ENCODE data around the gene TCTN3.
"Not testable (repeated sequence)": the region's sequence is repeated elsewhere in the genome, so short reads cannot be mapped to it uniquely, and the experiment has no call there.

Gene TCTN3

DNA sequence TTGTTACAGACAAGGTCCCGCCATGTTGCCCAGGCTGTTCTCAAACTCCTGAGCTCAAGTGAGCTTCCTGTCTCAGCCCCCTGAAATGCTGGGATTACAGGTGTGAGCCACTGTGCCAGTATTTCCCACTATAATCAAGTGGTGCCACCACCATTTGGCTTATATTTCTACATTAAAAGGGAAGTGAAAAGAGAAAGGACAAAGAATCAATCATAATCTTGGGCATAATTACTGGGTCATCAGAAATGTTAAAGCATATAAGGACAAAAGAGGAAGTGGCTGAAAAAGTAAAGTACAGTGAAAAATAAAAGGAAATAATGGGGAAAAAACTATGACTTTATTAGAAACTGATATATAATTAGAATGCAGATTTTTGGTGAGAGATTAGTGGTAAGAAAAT, 36.5 kb upstream of the TCTN3 start:
- H3K27ac ChIP-seq (ENCODE audit: extremely low read depth, low read depth, low read length), result no peak overlapping the region
- no peak overlapping the region for H3K4me3 ChIP-seq (ENCODE audit: low read depth, low read length)
- ChIA-PET POLR2A (interaction anchor here (0.6 kb wide), 1 partner anchor 184 kb away, joined by 3 read pairs; no protein-coding TSS in a partner anchor), CTCF (interaction anchor here (1.6 kb wide), 1 partner anchor 37 kb away, joined by 3 read pairs; the partner anchor contains the start of gene TCTN3)
- no peaks in the 10 kb centered on the region for H3K36me3 ChIP-seq (ENCODE audit: control insufficient read depth in 2 of 2, insufficient read depth in 1 of 2, low read length in 2 of 2)
- TF ChIP-seq IKZF3 (tag by site-specific recombination; IDR thresholded peaks at IDR 0.05), result no peak
- no peak for TF ChIP-seq BCL11B (tag by site-specific recombination; IDR thresholded peaks at IDR 0.05; ENCODE audit: low read depth)
- TF ChIP-seq ZNF155 (tag by site-specific recombination; IDR thresholded peaks at IDR 0.05), result no peak
- no peak for TF ChIP-seq YY2 (tag by site-specific recombination; IDR thresholded peaks at IDR 0.05)
- TF ChIP-seq GLIS2 (tag by site-specific recombination; IDR thresholded peaks at IDR 0.05), result no peak
- H3K9me3 ChIP-seq (ENCODE audit: control insufficient read depth, insufficient read depth, low read depth, low read length), result no peaks in the 10 kb centered on the region
- H3K4me1 ChIP-seq (ENCODE audit: control insufficient read depth, insufficient read depth, low read length), result no peaks in the 10 kb centered on the region

DNA sequence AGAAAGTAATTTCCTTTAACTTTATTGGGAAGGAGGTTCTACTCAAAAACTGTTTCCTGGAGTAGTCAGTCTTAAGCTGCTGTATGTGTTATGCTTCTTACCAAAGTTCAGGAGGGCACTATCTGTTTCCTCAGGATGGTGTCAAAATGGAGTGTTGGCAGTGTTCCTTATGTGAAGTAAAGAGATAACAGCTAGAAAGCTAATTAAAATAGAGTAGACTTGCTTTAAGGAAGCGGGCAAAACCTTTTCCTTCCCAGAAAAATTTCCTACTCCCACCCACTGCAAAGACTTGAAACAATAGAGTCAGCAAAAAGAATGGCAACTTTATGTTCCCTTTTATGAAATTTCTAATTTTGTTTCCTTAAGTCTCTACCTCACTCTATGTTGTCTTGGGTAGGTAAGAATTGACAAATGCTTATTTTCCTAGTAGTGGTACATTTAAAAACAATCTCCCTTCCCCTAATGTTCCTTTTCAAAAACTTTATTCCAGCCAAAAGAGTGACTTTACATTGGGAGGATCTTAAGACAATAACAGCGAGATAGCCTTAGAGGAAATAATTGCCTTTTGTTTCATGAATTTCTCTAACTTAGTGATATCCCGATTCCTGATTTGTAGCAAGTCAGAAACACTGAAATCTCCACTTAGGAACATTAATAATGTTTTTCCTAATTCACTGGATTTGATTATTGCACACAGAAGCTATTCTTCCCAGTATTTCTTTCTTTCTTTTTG, 35.8 kb upstream of the TCTN3 start:
- ChIA-PET CTCF (interaction anchor here (1.3 to 1.6 kb wide), 2 partner anchors 36 to 112 kb away, joined by 3 to 4 read pairs; partner anchors contain the start of gene TCTN3), POLR2A (interaction anchor here (0.6 kb wide), 1 partner anchor 183 kb away, joined by 3 read pairs; no protein-coding TSS in a partner anchor)
- Histone ChIP-seq H3K36me3 (ENCODE audit: control insufficient read depth in 2 of 2, insufficient read depth in 1 of 2, low read length in 2 of 2) (no peaks in the 10 kb centered on the region), H3K4me1 (ENCODE audit: control insufficient read depth, insufficient read depth, low read length) (no peaks in the 10 kb centered on the region), H3K9me3 (ENCODE audit: control insufficient read depth, insufficient read depth, low read depth, low read length) (no peaks in the 10 kb centered on the region), H3K27ac (ENCODE audit: extremely low read depth, low read depth, low read length) (no peak overlapping the region), H3K4me3 (ENCODE audit: low read depth, low read length) (no peak overlapping the region)
- no peak for TF ChIP-seq ZNF585B (tag by site-specific recombination; IDR thresholded peaks at IDR 0.05)
- no peak for TF ChIP-seq TRIM28 (IDR thresholded peaks at IDR 0.05; ENCODE audit: borderline replicate concordance, low read length)
- TF ChIP-seq, protein P1, sequence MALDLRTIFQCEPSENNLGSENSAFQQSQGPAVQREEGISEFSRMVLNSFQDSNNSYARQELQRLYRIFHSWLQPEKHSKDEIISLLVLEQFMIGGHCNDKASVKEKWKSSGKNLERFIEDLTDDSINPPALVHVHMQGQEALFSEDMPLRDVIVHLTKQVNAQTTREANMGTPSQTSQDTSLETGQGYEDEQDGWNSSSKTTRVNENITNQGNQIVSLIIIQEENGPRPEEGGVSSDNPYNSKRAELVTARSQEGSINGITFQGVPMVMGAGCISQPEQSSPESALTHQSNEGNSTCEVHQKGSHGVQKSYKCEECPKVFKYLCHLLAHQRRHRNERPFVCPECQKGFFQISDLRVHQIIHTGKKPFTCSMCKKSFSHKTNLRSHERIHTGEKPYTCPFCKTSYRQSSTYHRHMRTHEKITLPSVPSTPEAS (tag by site-specific recombination; IDR thresholded peaks at IDR 0.05), result no peak
- TF ChIP-seq ZNF391 (tag by site-specific recombination; IDR thresholded peaks at IDR 0.05; ENCODE audit: borderline replicate concordance, low read depth), result no peak
- TF ChIP-seq ZNF660 (tag by site-specific recombination; IDR thresholded peaks at IDR 0.05), result no peak
- TF ChIP-seq ZBTB1 (tag by site-specific recombination; IDR thresholded peaks at IDR 0.05), result no peak
- TF ChIP-seq ZNF501 (tag by site-specific recombination; IDR thresholded peaks at IDR 0.05), result no peak

DNA sequence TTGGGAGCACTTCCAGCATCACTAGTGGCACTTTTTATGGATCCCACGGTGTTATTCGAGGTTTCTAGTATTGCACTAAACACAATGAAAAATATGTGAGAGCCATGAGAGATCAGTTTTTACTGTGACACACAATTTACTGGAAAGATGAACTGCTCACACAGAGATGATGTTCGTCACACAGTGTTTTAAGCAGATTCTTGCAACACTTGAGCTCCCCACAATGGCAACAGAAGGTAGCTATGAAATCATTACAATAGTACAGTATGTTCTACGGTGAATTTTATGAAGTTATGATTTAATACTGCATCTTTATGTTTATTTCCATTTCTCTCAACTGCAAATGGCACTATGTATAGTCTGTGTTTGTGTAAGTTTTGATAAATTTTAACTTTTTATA, 34.8 kb upstream of the TCTN3 start:
- peak; percentile 13; the same call in 1 of the 2 replicates for TF ChIP-seq ZNF654 (tag by site-specific recombination; IDR thresholded peaks at IDR 0.05; ENCODE audit: low read depth)
- TF ChIP-seq, protein P2, sequence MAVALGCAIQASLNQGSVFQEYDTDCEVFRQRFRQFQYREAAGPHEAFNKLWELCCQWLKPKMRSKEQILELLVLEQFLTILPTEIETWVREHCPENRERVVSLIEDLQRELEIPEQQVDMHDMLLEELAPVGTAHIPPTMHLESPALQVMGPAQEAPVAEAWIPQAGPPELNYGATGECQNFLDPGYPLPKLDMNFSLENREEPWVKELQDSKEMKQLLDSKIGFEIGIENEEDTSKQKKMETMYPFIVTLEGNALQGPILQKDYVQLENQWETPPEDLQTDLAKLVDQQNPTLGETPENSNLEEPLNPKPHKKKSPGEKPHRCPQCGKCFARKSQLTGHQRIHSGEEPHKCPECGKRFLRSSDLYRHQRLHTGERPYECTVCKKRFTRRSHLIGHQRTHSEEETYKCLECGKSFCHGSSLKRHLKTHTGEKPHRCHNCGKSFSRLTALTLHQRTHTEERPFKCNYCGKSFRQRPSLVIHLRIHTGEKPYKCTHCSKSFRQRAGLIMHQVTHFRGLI (tag by site-specific recombination; IDR thresholded peaks at IDR 0.05), result no peak
- POLR2A ChIA-PET, result no interaction called here
- H3K4me1 ChIP-seq (ENCODE audit: control insufficient read depth, insufficient read depth, low read length), result no peaks in the 10 kb centered on the region
- CTCF ChIA-PET, result interaction anchor here (0.7 to 1.8 kb wide), 5 partner anchors 34 to 1908 kb away, joined by 3 to 5 read pairs (median 4); partner anchors contain the start of gene TCTN3
- H3K27ac ChIP-seq (ENCODE audit: extremely low read depth, low read depth, low read length), result no peak overlapping the region
- H3K4me3 ChIP-seq (ENCODE audit: low read depth, low read length), result no peak overlapping the region
- no peaks in the 10 kb centered on the region for H3K36me3 ChIP-seq (ENCODE audit: control insufficient read depth in 2 of 2, insufficient read depth in 1 of 2, low read length in 2 of 2)
- no peaks in the 10 kb centered on the region for H3K9me3 ChIP-seq (ENCODE audit: control insufficient read depth, insufficient read depth, low read depth, low read length)

DNA sequence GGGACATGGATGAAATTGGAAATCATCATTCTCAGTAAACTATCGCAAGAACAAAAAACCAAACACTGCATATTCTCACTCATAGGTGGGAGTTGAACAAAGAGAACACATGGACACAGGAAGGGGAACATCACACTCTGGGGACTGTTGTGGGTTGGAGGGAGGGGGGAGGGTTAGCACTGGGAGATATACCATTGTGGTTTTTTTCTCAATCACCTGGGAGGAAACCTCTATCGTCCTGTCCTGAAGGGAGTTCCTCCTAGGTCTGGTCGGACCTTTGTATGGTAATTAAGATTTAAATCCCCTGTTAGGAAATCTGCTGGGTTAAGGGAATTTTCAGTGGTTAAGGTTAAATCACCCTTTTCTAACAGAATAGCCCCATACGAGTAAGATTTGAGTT, 28.8 kb upstream of the TCTN3 start:
- H3K4me3 ChIP-seq (ENCODE audit: low read depth, low read length); CTCF ChIA-PET; H3K36me3 ChIP-seq (ENCODE audit: control insufficient read depth in 2 of 2, insufficient read depth in 1 of 2, low read length in 2 of 2); POLR2A ChIA-PET; H3K27ac ChIP-seq (ENCODE audit: extremely low read depth, low read depth, low read length); H3K4me1 ChIP-seq (ENCODE audit: control insufficient read depth, insufficient read depth, low read length); H3K9me3 ChIP-seq (ENCODE audit: control insufficient read depth, insufficient read depth, low read depth, low read length): not testable (repeated sequence)
- TF ChIP-seq ZNF146 (tag by site-specific recombination; IDR thresholded peaks at IDR 0.05), result 0 out of 2 replicates have a peak, but pooled peaks have one; percentile 1

DNA sequence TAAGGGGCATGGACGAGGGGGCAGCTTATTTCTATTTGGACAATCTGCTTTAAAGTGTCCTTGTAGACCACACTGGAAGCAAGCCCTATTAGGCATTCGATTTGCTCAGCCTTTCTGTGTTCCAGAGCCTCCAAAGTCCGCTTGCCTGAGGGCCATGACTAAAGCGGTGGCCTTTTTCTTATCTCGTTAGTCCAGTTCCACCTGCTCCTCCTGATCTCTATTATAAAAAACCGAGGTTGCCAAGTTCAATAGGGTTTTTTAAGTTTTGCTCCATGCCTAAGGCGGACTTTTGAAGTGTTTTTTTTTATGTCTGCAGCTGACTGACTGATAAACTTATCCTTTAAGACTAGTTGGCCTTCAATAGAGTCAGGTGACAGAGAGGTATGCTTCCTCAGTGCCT, 27.0 kb upstream of the TCTN3 start:
- H3K36me3 ChIP-seq (ENCODE audit: control insufficient read depth in 2 of 2, insufficient read depth in 1 of 2, low read length in 2 of 2); H3K4me1 ChIP-seq (ENCODE audit: control insufficient read depth, insufficient read depth, low read length); H3K9me3 ChIP-seq (ENCODE audit: control insufficient read depth, insufficient read depth, low read depth, low read length); H3K4me3 ChIP-seq (ENCODE audit: low read depth, low read length); POLR2A ChIA-PET; CTCF ChIA-PET; H3K27ac ChIP-seq (ENCODE audit: extremely low read depth, low read depth, low read length): not testable (repeated sequence)

Data from HEK293 (cell line).